Heart right ventricle (tissue), 16 donors: ENCODE measurements around the gene ASB2. TPM values are rescaled to one million over a fixed set of nuclear protein-coding genes. Genes with fewer than 3 reads are reported as not detected.

Experiments used
- ATAC-seq, 8 donors: fragments of 200-7000 bp; cut with Tn5 transposase; one replicate each; pipeline ENCODE4 v1.9.1; 2020; ENCODE audit warnings: mild to moderate bottlenecking in 8 of 8, moderate library complexity in 8 of 8, moderate number of reproducible peaks in 1 of 8
- DNase-seq, 2 donors: peaks; one replicate each; pipeline ENCODE4 v3.0.0-alpha.2; 2020
- H3K27ac ChIP-seq, 10 donors: fragments of 200-600 bp; sonication (generic) in 2 of 10; one replicate each; pipeline versions ENCODE4 v1.5.0 to v1.8.0; 2020 to 2022; ENCODE audit warnings: mild to moderate bottlenecking in 3 of 10
- H3K27me3 ChIP-seq, 7 donors: fragments of 200-600 bp; one replicate each; pipeline ENCODE4 v1.8.0; 2021 to 2022; ENCODE audit warnings: mild to moderate bottlenecking in 2 of 7
- H3K36me3 ChIP-seq, 9 donors: fragments of 200-600 bp; sonication (generic) in 1 of 9; one replicate each; pipeline versions ENCODE4 v1.5.0 to v1.8.0; 2020 to 2022; ENCODE audit warnings: mild to moderate bottlenecking in 2 of 9
- H3K4me1 ChIP-seq, 9 donors: fragments of 200-600 bp; sonication (generic) in 1 of 9; one replicate each; pipeline versions ENCODE4 v1.5.0 to v1.8.0; 2020 to 2022; ENCODE audit warnings: mild to moderate bottlenecking in 4 of 9
- H3K4me3 ChIP-seq, 10 donors: fragments of 200-600 bp; sonication (generic) in 2 of 10; one replicate each; pipeline versions ENCODE4 v1.5.0 to v1.8.0; 2020 to 2022; ENCODE audit warnings: mild to moderate bottlenecking in 7 of 10, moderate library complexity in 2 of 10
- H3K9me3 ChIP-seq, 11 donors: fragments of 200-600 bp in 10 of 11; sonication (generic) in 2 of 11; one replicate each; pipeline versions ENCODE4 v1.5.0 to v1.8.0; 2013 to 2022; ENCODE audit warnings: mild to moderate bottlenecking in 2 of 11, control low read depth in 1 of 11, moderate library complexity in 1 of 11
- WGBS, 2 donors: extraction: QIAGEN DNeasy Blood & Tissue Kit; methylation state at CpG; one replicate each; pipeline ENCODE4 v1.1.7; 2013; ENCODE audit warnings: inconsistent platforms in 1 of 2; 5-methylcytosine and 5-hydroxymethylcytosine counted together
- intact Hi-C, 10 donors: fragments of 100-400 bp; cut with DNase I; formaldehyde crosslinking; loops; one replicate each; pipeline versions ENCODE4 v1.11.1 to v1.14.2; 2022
- polyA plus RNA-seq, 2 donors: library from polyadenylated mRNA; stranded (reverse); fragments of 200-250 nt; gene quantifications; one replicate each; pipeline ENCODE4 v1.2.3, GENCODE V29; 2013
- total RNA-seq, 10 donors: library from RNA; stranded (reverse); fragmentation: NEBNext Ultra II Directional in 3 of 10; extraction: Animal tissue kit (Norgen Biotek cat#: 25700) in 3 of 10; gene quantifications; one replicate each; pipeline versions ENCODE4 v1.2.1 to v1.2.4, GENCODE V29; 2021 to 2023
- TF ChIP-seq, protein P1 (sequence below), 9 donors: fragments of 200-600 bp; sonication (generic) in 2 of 9; IDR thresholded peaks; one replicate each; pipeline versions ENCODE4 v1.5.0 to v1.8.0; 2021 to 2022; ENCODE audit warnings: antibody characterized with exemption in 9 of 9, mild to moderate bottlenecking in 5 of 9, moderate library complexity in 1 of 9
- donor health status: Arrhythmogenic right ventricular cardiomyopathy.
- donor health status: ischemic (EF 13 %, LVEDD 7.1; RV severe dilation, severe dysfunction).
- donor health status: healthy with polysubstance abuse.
- donor health status: DM: no; HTN: yes; CAD: no.
- donor health status: DM: no; HTN: no; CAD: no.
- donor health status: ischemic (EF 25% LVEDD 6.9; RV normal size, moderate dysfunction).
- donor health status: ischemic (EF 25% LVEDD 5.7; RV mildly dilated, moderate dysfunction).
- donor health status: healthy.
- donor health status: DM: yes; HTN: yes; CAD: no.
- donor health status: Ischemic cardiomyopathy.
- donor health status: ischemic (EF 35%, LVEDD 5.7; RV mildly dilated, moderate dysfunction).
- donor health status: nonischemic (EF 11% LVEDD 7.7; RV severe dilation, severe dysfunction).
- donor health status: DM: yes; HTN: yes; CAD: no.
- donor health status: PGD.
- donor health status: ischemic (EF 29% LVEDD 5.4; RV normal size, mild dysfunction).
- donor health status: nonischemic (EF 23%, LVEDD 6.1; RV moderate dilation, normal function).

Gene ASB2
- total and polyA plus RNA-seq, 12 donors = 19.6 to 374 (median 168) TPM

DNA sequence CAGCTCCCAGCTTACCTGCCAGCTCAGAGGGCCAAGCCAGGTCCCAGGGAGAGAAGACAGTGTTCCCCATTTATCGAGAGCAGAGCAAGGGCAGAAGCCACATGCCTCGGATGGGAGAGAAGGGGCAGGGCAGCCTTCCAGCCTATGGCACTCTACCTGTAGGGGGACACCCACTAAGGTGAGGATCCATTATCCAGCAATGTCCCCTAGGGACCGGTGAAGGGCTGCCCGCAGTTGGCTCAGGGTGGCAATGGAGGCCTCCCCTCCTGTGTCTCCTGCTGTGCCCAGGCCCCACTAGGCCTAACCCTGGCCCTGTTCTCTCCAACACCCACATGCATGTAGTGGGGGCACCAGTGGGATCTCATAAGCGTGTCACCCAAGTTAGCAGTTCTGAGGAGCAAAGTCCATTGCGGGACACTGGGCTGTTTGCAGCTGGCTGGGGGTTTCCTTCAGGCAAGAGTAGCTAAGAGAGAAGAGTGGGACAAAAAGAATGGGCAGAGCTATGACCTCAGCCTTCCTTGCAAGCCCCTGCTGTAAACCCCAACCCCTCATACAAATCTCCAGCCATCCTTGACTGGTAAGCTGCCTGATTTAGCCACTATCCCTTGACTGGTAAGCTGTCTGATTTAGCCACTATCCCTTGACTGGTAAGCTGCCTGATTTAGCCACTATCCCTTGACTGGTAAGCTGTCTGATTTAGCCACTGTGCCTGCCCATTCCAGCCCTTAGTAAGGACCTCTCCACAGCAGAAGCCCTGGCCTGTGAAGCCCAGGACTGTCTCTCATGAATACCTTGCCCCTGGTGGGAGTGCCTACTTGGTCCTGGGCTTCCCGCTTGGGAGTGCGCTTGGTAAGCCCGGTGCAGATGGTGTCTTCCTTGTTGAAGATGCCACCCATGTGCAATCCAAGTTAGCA is 5.2 kb upstream of the ASB2 start:
- intact Hi-C loops = no loop called here
- H3K27me3 ChIP-seq = no peaks in the 10 kb centered on the region
- no peaks in the 10 kb centered on the region for H3K9me3 ChIP-seq
- H3K4me1 ChIP-seq = peaks cover 3 to 89% (median 48%) of the 10 kb centered on the region in 9 donors
- TF ChIP-seq, protein P1, sequence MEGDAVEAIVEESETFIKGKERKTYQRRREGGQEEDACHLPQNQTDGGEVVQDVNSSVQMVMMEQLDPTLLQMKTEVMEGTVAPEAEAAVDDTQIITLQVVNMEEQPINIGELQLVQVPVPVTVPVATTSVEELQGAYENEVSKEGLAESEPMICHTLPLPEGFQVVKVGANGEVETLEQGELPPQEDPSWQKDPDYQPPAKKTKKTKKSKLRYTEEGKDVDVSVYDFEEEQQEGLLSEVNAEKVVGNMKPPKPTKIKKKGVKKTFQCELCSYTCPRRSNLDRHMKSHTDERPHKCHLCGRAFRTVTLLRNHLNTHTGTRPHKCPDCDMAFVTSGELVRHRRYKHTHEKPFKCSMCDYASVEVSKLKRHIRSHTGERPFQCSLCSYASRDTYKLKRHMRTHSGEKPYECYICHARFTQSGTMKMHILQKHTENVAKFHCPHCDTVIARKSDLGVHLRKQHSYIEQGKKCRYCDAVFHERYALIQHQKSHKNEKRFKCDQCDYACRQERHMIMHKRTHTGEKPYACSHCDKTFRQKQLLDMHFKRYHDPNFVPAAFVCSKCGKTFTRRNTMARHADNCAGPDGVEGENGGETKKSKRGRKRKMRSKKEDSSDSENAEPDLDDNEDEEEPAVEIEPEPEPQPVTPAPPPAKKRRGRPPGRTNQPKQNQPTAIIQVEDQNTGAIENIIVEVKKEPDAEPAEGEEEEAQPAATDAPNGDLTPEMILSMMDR (IDR thresholded peaks at IDR 0.05) = no peak
- DNase-seq = no peak
- peak; percentile 1 to 73 (median 50) for ATAC-seq
- H3K27ac ChIP-seq = peak overlapping the region; percentile 77 to 92 (median 86)
- H3K4me3 ChIP-seq = no peak overlapping the region
- no peaks in the 10 kb centered on the region for H3K36me3 ChIP-seq
- WGBS, 2 donors = 82 to 83% methylated on average over 9 of the region's 9 CpGs

DNA sequence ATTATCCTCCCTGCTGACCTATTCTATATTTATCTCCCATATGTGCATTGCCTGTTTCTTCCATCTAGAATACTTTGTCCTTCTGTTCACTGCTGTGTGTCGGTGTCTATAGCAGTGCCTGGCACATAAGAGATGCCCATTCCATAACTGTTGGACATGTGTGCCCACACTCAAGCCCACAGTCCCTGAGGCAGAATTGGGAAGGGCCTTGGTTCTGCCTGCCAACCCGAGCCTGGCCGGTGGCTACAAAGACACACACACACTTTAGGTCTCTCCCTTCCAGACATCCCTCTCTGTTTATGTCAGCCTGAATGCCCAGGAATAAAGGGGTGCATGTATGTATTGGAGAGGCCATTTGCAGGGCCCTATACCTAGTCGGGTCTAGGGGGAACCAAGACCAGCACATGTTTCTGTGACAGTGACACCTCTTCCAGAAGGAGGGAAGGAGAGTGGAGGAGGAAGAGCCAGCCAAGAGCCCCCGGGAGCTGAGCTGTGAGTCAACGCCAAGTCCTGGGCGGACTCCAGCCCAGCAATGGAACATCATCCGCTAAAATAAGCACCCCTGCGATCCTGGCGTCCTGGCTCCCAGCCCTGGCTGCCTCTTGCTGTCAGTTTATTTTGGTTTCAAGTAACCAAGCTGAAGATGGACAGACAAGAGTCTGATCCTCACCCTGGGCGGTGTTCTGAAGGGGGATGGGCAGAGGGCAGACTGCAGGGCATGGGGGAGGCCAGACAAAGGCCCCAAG is 4.3 kb upstream of the ASB2 start:
- Histone ChIP-seq H3K27ac (peak overlapping the region; percentile 77 to 92 (median 86)), H3K4me1 (peaks cover 7 to 87% (median 48%) of the 10 kb centered on the region in 9 donors), H3K4me3 (no peak overlapping the region), H3K9me3 (no peaks in the 10 kb centered on the region), H3K36me3 (no peaks in the 10 kb centered on the region), H3K27me3 (no peaks in the 10 kb centered on the region)
- intact Hi-C loops = no loop called here
- peak; percentile 48 to 81 (median 74) for ATAC-seq
- TF ChIP-seq, protein P1 (IDR thresholded peaks at IDR 0.05) = no peak
- peak; percentile 81 to 85 for DNase-seq
- 26 to 41% methylated on average over 11 of the region's 11 CpGs for WGBS, 2 donors

DNA sequence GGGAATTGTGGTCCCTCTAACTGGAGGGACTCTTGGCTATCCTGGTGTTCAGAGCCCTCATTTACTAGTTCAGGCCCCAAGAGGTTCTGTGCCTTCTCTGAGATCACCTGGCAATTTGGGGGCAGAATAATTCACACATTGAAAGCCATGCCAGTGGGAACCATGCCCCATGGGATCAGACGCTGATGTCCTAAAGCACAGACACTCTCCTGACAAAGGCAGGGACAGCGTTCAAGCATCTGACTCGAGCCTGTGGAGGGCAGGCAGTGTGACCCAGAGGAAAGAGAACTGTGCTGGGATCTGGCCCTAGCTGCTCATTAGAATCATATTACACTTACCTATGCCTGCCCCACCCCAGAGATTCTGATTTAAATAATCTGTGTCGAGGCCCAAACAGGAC is 2.4 kb upstream of the ASB2 start:
- Histone ChIP-seq H3K27me3 (no peaks in the 10 kb centered on the region), H3K36me3 (no peaks in the 10 kb centered on the region), H3K4me1 (peaks cover 7 to 87% (median 39%) of the 10 kb centered on the region in 9 donors), H3K4me3 (no peak overlapping the region), H3K27ac (peak overlapping the region in 8 of 10 donors; percentile 23 to 91 (median 87)), H3K9me3 (no peaks in the 10 kb centered on the region)
- intact Hi-C loops = no loop called here
- ATAC-seq (no peak), DNase-seq (no peak)
- TF ChIP-seq, protein P1 (IDR thresholded peaks at IDR 0.05) = no peak
- 35 to 59% methylated on average over 4 of the region's 4 CpGs for WGBS, 2 donors

DNA sequence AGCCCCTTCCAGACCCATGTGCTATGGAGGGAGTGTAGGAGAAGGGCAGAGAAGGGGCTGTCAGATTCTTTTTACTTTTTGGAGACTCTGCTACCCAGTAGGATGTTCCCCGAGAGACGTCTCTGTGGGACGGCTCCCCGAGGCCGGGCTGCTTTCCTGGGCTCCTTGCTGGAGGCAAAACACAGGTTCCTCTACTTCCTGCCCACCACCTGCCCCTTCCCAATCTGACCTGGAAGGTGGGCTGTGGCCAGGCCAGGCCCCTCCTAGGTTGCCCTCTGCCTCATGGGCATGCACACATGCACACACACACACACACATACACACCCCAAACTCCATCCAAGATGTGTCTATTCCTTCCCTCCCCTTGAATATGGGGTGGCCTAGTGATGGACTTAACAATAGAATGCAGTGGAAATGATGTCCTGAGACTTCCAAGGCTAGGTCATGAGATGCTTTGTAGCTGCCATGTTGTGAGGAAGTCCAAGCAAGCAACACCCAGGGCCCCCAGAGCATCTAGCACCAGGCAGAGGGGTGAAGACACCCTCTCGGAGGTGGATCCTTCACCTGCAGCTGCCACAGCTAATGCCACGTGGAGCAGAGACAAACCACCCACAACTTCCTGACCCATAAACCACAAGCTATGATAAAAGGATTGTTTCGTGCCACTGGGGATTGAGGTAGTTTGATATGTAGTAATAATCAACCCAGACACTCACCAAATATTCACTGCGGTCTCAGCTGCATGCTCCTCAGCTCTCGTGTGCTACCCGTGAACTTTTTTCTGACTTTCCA is 1.6 kb upstream of the ASB2 start:
- ATAC-seq (no peak), DNase-seq (no peak)
- peak overlapping the region in 9 of 10 donors; percentile 74 to 93 (median 88) for H3K27ac ChIP-seq
- no peaks in the 10 kb centered on the region for H3K36me3 ChIP-seq
- H3K4me3 ChIP-seq = no peak overlapping the region
- H3K27me3 ChIP-seq = no peaks in the 10 kb centered on the region
- no peaks in the 10 kb centered on the region for H3K9me3 ChIP-seq
- WGBS, 2 donors = 85 to 90% methylated on average over 11 of the region's 11 CpGs
- intact Hi-C loops = no loop called here
- TF ChIP-seq, protein P1 (IDR thresholded peaks at IDR 0.05) = no peak
- H3K4me1 ChIP-seq = peaks cover 7 to 87% (median 39%) of the 10 kb centered on the region in 9 donors
